GM06990 (cell line): ENCODE measurements around the gene GALNT9.

ENCODE experiments used
- DNase-seq: peaks from one replicate; pipeline ENCODE4 v3.0.0-alpha.2; 2011; ENCODE audit not compliant: insufficient read length; ENCODE audit errors: extremely low read depth
- H3K27me3 ChIP-seq: replicated peaks from 2 replicates; pipeline ENCODE4 v1.6.0; 2011; ENCODE audit warnings: low read length; ENCODE audit not compliant: control insufficient read depth, insufficient read depth
- H3K36me3 ChIP-seq: 2 replicates; pipeline ENCODE4 v1.5.1; 2011; ENCODE audit warnings: low read length; ENCODE audit not compliant: control insufficient read depth, insufficient read depth
- H3K4me3 ChIP-seq: replicated peaks from 2 replicates; pipeline ENCODE4 v1.5.1; 2011; ENCODE audit warnings: low read depth, mild to moderate bottlenecking, control low read depth, low read length
- CTCF ChIP-seq: IDR thresholded peaks from 2 replicates; pipeline ENCODE4 v1.5.1; 2011; ENCODE audit warnings: low read length, control low read depth, mild to moderate bottlenecking, inconsistent platforms; ENCODE audit not compliant: insufficient read depth, poor library complexity, severe bottlenecking

The GALNT9 gene

GRCh38 chr12:132214891-132215290 is 114.5 kb downstream of the GALNT9 start:
- DNase-seq = no peak
- Histone ChIP-seq H3K27me3 (no peaks in the 10 kb centered on the region), H3K36me3 (no peaks in the 10 kb centered on the region), H3K4me3 (no peak overlapping the region)
- TF ChIP-seq CTCF = no peak

- no peaks in the 10 kb centered on the region for H3K36me3 ChIP-seq
- H3K4me3 ChIP-seq = no peak overlapping the region
- no peak for TF ChIP-seq CTCF
- no peak for DNase-seq
- no peaks in the 10 kb centered on the region for H3K27me3 ChIP-seq
These were observed 115.3 kb downstream of the GALNT9 start for GRCh38 chr12:132214161-132214476.

GRCh38 chr12:132213359-132214160 is 115.8 kb downstream of the GALNT9 start:
- Histone ChIP-seq H3K36me3 (no peaks in the 10 kb centered on the region), H3K27me3 (no peaks in the 10 kb centered on the region), H3K4me3 (no peak overlapping the region)
- DNase-seq = no peak
- TF ChIP-seq CTCF = no peak

GRCh38 chr12:132211816-132212215 is 117.6 kb downstream of the GALNT9 start:
- no peak for TF ChIP-seq CTCF
- DNase-seq = no peak
- Histone ChIP-seq H3K27me3 (no peaks in the 10 kb centered on the region), H3K36me3 (no peaks in the 10 kb centered on the region), H3K4me3 (no peak overlapping the region)

GRCh38 chr12:132211326-132211725 is 118.1 kb downstream of the GALNT9 start:
- no peak for DNase-seq
- Histone ChIP-seq H3K36me3 (no peaks in the 10 kb centered on the region), H3K27me3 (no peaks in the 10 kb centered on the region), H3K4me3 (no peak overlapping the region)
- no peak for TF ChIP-seq CTCF
